OCI-LY3 (cell line): ENCODE results near the gene NRG2.

ENCODE experiments used
- EZH2phosphoT487 ChIP-seq: fragments of 200-600 bp; shearing (Covaris generic); IDR thresholded peaks from 2 replicates; pipeline ENCODE4 v1.6.1; 2018; ENCODE audit warnings: antibody characterized with exemption, mixed run types, low read depth
- TF ChIP-seq, protein P1 (sequence below): fragments of 200-600, 300-600 bp; sonication (generic); IDR thresholded peaks from 2 replicates; pipeline ENCODE4 v1.5.1; 2014; ENCODE audit warnings: antibody characterized with exemption, low read length, low read depth

DNA sequence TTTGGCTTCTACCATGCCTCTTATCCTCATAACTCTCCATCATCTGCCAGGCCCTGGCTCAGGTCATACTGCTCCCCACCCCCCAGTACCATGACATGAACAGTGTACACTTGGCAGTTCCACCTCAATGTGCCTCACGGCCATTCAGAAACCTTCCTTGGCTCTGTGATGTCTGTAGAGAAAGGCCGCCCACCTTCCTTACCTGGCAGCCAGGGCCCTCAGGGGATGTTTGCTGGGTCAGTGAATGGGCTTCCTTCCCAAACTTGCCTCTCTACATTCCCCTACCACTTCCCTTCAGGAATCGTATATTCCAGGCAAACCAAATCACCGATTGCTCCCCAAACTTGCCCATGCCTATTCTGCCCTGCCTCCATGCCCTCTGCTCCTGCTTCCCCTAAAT, 146.4 kb downstream of the NRG2 start:
- TF ChIP-seq, protein P1, sequence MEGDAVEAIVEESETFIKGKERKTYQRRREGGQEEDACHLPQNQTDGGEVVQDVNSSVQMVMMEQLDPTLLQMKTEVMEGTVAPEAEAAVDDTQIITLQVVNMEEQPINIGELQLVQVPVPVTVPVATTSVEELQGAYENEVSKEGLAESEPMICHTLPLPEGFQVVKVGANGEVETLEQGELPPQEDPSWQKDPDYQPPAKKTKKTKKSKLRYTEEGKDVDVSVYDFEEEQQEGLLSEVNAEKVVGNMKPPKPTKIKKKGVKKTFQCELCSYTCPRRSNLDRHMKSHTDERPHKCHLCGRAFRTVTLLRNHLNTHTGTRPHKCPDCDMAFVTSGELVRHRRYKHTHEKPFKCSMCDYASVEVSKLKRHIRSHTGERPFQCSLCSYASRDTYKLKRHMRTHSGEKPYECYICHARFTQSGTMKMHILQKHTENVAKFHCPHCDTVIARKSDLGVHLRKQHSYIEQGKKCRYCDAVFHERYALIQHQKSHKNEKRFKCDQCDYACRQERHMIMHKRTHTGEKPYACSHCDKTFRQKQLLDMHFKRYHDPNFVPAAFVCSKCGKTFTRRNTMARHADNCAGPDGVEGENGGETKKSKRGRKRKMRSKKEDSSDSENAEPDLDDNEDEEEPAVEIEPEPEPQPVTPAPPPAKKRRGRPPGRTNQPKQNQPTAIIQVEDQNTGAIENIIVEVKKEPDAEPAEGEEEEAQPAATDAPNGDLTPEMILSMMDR = no peak
- TF ChIP-seq EZH2phosphoT487 = no peak
